Measurements from ENCODE around the gene REPS2. TPM values are rescaled to one million over a fixed set of nuclear protein-coding genes. Genes with fewer than 3 reads are reported as not detected.

The REPS2 gene
- total RNA-seq, 1 donor from 2014 or later: 1.3 TPM

DNA sequence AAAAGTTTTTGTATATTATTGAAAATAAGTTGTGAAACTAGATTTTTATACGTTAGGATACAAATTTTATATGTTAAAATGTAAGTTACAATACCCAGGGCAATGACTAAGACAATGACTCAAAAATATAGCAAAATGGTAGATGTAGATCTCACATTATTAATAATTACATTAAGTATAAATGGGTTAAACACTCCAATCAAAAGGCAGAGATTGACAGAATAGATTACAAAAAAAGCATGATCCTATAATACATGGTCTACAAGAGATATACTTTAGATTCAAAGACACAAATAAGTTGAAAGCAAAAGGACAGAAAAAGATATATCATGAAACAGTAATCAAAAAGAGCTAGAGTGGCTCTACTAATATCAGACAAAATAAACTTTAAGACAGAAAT is 217.6 kb downstream of the REPS2 start:
- Histone ChIP-seq H3K4me3 (ENCODE audit: low read depth, low read length) (no peak overlapping the region), H3K36me3 (ENCODE audit: control insufficient read depth, insufficient read depth, low read length) (no peaks in the 10 kb centered on the region), H3K27me3 (ENCODE audit: control insufficient read depth, insufficient read depth, low read length) (no peaks in the 10 kb centered on the region)
- TF ChIP-seq CTCF (IDR thresholded peaks at IDR 0.05; ENCODE audit: insufficient read depth, low read length, poor library complexity, severe bottlenecking): no peak
- DNase-seq (ENCODE audit: low read depth): no peak

- no peak for DNase-seq (ENCODE audit: low read depth)
- H3K36me3 ChIP-seq (ENCODE audit: control insufficient read depth, insufficient read depth, low read length): no peaks in the 10 kb centered on the region
- H3K4me3 ChIP-seq (ENCODE audit: low read depth, low read length): no peak overlapping the region
- no peaks in the 10 kb centered on the region for H3K27me3 ChIP-seq (ENCODE audit: control insufficient read depth, insufficient read depth, low read length)
- TF ChIP-seq CTCF (IDR thresholded peaks at IDR 0.05; ENCODE audit: insufficient read depth, low read length, poor library complexity, severe bottlenecking): no peak
Measured at GRCh38 chrX:17164941-17165340, 218.5 kb downstream of the REPS2 start.

DNA sequence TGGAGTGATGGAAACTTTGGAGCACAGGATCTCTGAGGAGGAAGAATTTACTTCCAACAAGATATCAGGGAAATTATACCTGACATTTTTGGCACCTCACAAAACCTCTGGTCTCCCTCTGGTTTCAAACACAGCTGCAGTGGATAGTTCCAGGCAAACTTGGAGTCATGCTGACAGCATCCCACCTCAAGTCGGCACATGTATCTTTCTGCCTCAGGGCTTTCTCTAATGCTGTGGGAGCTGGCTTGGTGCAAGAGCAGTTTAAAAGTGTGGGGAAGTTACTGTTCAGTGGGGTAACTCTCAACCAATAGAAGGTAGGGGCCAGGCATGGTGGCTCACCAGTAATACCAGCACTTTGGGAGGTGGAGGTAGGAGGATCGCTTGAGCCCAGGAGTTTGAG is 221.5 kb downstream of the REPS2 start:
- DNase-seq (ENCODE audit: low read depth): no peak
- no peak for TF ChIP-seq CTCF (IDR thresholded peaks at IDR 0.05; ENCODE audit: insufficient read depth, low read length, poor library complexity, severe bottlenecking)
- no peaks in the 10 kb centered on the region for H3K27me3 ChIP-seq (ENCODE audit: control insufficient read depth, insufficient read depth, low read length)
- H3K4me3 ChIP-seq (ENCODE audit: low read depth, low read length): no peak overlapping the region
- H3K36me3 ChIP-seq (ENCODE audit: control insufficient read depth, insufficient read depth, low read length): no peaks in the 10 kb centered on the region

GRCh38 chrX:17170973-17171372 is 224.5 kb downstream of the REPS2 start:
- H3K4me3 ChIP-seq (ENCODE audit: low read depth, low read length): no peak overlapping the region
- peaks cover 4% of the 10 kb centered on the region for H3K27me3 ChIP-seq (ENCODE audit: control insufficient read depth, insufficient read depth, low read length)
- H3K36me3 ChIP-seq (ENCODE audit: control insufficient read depth, insufficient read depth, low read length): no peaks in the 10 kb centered on the region
- DNase-seq (ENCODE audit: low read depth): no peak
- no peak for TF ChIP-seq CTCF (IDR thresholded peaks at IDR 0.05; ENCODE audit: insufficient read depth, low read length, poor library complexity, severe bottlenecking)

DNA sequence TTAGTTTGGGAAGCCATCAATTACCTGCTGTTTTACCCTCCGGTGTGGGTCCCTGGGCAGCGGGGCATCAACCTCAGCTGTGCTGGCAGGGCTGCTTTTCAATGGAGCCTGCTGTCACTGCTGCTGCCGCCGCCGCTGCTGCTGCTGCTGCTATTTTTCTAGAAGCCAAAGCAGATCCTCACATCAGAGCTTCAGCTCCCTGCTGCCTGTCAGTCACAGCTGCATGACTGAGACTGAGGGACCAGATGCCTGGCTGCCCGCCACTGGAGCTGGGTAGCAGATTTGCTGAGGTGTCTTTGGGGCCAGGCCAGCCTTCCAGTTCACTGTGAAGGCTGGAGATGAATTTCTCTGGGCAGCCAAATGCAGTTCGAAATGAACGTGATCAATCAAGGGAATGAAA is 228.2 kb downstream of the REPS2 start:
- H3K4me3 ChIP-seq (ENCODE audit: low read depth, low read length): no peak overlapping the region
- no peaks in the 10 kb centered on the region for H3K36me3 ChIP-seq (ENCODE audit: control insufficient read depth, insufficient read depth, low read length)
- H3K27me3 ChIP-seq (ENCODE audit: control insufficient read depth, insufficient read depth, low read length): peaks cover 7% of the 10 kb centered on the region
- DNase-seq (ENCODE audit: low read depth): no peak
- no peak for TF ChIP-seq CTCF (IDR thresholded peaks at IDR 0.05; ENCODE audit: insufficient read depth, low read length, poor library complexity, severe bottlenecking)

DNA sequence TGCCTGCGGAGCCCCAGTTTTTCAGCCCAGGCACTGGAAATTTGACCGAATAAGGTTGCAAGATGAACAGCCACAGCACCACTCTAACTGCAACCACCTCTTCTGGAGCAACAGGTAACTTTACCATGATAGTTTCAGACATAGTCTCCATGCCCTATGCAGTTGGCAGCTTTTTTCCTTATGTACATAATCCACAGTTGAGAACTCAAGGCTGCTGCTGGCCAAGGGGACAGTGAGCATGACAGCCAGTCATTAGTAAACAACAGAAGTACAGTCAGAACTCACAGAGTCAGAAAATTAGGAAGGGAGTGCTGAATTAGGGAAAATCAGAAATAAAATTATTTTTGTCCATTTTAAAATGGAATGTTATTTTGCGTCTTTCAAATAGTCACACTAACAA is 235.9 kb downstream of the REPS2 start:
- no peak overlapping the region for H3K4me3 ChIP-seq (ENCODE audit: low read depth, low read length)
- H3K27me3 ChIP-seq (ENCODE audit: control insufficient read depth, insufficient read depth, low read length): peaks cover 3% of the 10 kb centered on the region
- no peak for TF ChIP-seq CTCF (IDR thresholded peaks at IDR 0.05; ENCODE audit: insufficient read depth, low read length, poor library complexity, severe bottlenecking)
- H3K36me3 ChIP-seq (ENCODE audit: control insufficient read depth, insufficient read depth, low read length): no peaks in the 10 kb centered on the region
- no peak for DNase-seq (ENCODE audit: low read depth)

All from kidney epithelial cell (primary cell).